Large intestine (tissue), 3 donors: ENCODE data around the gene BCO2. TPM values are rescaled to one million over a fixed set of nuclear protein-coding genes. Genes with fewer than 3 reads are reported as not detected.
"Not testable (repeated sequence)": the region's sequence is repeated elsewhere in the genome, so short reads cannot be mapped to it uniquely, and the experiment has no call there.

Source experiments
- DNase-seq, 2 donors: peaks; one replicate each; pipeline versions ENCODE4 v3.0.0 to v3.0.0-alpha.2; 2013
- H3K27ac ChIP-seq: one replicate; pipeline ENCODE4 v1.5.1; 2013; ENCODE audit warnings: low read length
- H3K27me3 ChIP-seq: 2 replicates; pipeline ENCODE4 v1.6.1; 2013; ENCODE audit warnings: low read length; ENCODE audit not compliant: control insufficient read depth, insufficient read depth
- H3K36me3 ChIP-seq: 2 replicates; pipeline ENCODE4 v1.6.1; 2013; ENCODE audit warnings: low read length; ENCODE audit not compliant: control insufficient read depth, insufficient read depth
- H3K4me1 ChIP-seq: one replicate; pipeline ENCODE4 v1.6.1; 2013; ENCODE audit warnings: low read length; ENCODE audit not compliant: control insufficient read depth, insufficient read depth
- H3K4me3 ChIP-seq: one replicate; pipeline ENCODE4 v1.5.1; 2013; ENCODE audit warnings: low read length
- H3K9me3 ChIP-seq: one replicate; pipeline ENCODE4 v1.6.1; 2013; ENCODE audit warnings: mild to moderate bottlenecking, low read depth, low read length, moderate library complexity; ENCODE audit not compliant: control insufficient read depth
- WGBS: methylation state at CpG from one replicate; pipeline ENCODE4 v1.1.5; 2013; ENCODE audit warnings: low lambda C conversion rate; ENCODE audit not compliant: insufficient coverage; 5-methylcytosine and 5-hydroxymethylcytosine counted together
- polyA plus RNA-seq: library from polyadenylated mRNA; unstranded; fragments of 120-200 nt; gene quantifications from one replicate; pipeline ENCODE4 v1.2.1, GENCODE V29; 2013

Gene BCO2
- polyA plus RNA-seq, 1 donor, result 11.0 TPM

DNA sequence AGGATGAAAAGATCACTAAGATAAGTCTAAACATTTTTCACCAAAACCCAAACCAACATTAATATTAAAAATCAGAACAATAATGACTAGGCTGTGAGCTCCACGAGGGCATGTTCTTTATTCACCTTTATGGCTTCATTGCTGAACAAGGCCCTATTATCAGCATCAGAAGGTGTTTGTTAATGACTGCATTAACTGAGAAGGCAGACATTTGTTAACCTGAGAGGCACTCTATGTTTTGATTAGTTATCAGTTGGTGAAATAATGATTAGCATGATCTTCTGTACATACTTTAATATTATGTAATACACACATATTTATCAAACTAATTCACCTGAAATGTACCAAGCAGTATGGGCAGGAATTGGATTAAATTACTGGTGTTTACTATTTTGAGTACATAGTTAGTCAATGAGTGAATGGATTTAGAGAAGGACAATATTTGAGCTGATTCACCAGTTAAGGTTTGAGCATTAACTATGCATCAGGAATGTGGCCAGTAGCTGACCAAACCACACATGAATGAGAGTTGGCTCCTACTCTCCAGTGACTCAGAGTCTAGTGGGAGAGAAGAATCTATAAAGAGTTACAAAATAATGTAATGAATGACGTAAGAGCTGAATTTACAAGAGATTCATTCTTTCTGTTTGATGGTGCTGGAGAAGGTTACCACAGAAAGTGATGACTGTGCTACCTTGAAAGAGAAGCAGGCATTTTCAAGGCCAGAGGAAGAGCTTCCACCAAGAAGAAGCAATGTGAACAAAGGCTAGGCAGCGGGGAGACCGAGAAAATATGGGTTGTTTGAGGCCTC lies 18.2 kb upstream of the BCO2 start:
- 43% methylated on average over 1 of the region's 4 CpGs for WGBS
- peak overlapping the region; percentile 54 for H3K27ac ChIP-seq
- DNase-seq, result peak in 1 of 2 donors; percentile 49
- peaks cover 3% of the 10 kb centered on the region for H3K36me3 ChIP-seq
- no peaks in the 10 kb centered on the region for H3K9me3 ChIP-seq
- no peaks in the 10 kb centered on the region for H3K4me1 ChIP-seq
- no peaks in the 10 kb centered on the region for H3K27me3 ChIP-seq
- H3K4me3 ChIP-seq, result no peak overlapping the region

- Histone ChIP-seq H3K27me3 (no peaks in the 10 kb centered on the region), H3K36me3 (no peaks in the 10 kb centered on the region), H3K4me1 (peaks cover 3% of the 10 kb centered on the region), H3K4me3 (no peak overlapping the region), H3K9me3 (no peaks in the 10 kb centered on the region), H3K27ac (no peak overlapping the region)
- WGBS, result 92% methylated on average over 2 of the region's 7 CpGs
- no peak for DNase-seq
Measured at GRCh38 chr11:112159098-112160065, 15.9 kb upstream of the BCO2 start.

- Histone ChIP-seq H3K36me3 (no peaks in the 10 kb centered on the region), H3K4me1 (peaks cover 3% of the 10 kb centered on the region), H3K27me3 (no peaks in the 10 kb centered on the region), H3K27ac (no peak overlapping the region), H3K4me3 (no peak overlapping the region), H3K9me3 (no peaks in the 10 kb centered on the region)
- DNase-seq, result no peak
- WGBS, result no CpG with 5 or more reads among the region's 2 CpGs
Measured at GRCh38 chr11:112160091-112160848, 15.0 kb upstream of the BCO2 start.

GRCh38 chr11:112161012-112161411 lies 14.3 kb upstream of the BCO2 start:
- Histone ChIP-seq H3K4me1 (peaks cover 3% of the 10 kb centered on the region), H3K9me3 (no peaks in the 10 kb centered on the region), H3K27ac (no peak overlapping the region), H3K4me3 (no peak overlapping the region), H3K36me3 (no peaks in the 10 kb centered on the region), H3K27me3 (no peaks in the 10 kb centered on the region)
- WGBS, result no CpG with 5 or more reads among the region's 1 CpG
- DNase-seq, result no peak

DNA sequence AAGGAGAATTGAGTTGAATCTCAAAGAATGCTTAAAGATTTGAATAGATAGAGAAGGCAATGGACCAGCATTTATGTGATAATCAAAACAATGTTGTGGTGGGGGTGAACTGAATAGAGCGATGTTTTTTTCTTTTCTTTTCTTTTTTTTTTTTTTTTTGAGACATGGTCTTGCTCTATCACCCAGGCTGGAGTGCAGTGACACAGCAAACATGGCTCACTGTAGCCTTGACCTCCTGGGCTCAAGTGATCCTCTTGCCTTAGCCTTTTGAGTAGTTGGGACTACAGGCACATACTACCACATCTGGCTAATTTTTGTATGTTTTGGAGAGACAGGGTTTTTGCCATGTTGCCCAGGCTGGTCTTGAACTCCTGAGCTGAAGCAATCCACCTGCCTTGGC lies 13.1 kb upstream of the BCO2 start:
- not testable (repeated sequence) for H3K27me3 ChIP-seq, H3K27ac ChIP-seq, H3K4me3 ChIP-seq, H3K36me3 ChIP-seq, DNase-seq, H3K9me3 ChIP-seq, H3K4me1 ChIP-seq
- no CpG with 5 or more reads among the region's 1 CpG for WGBS

DNA sequence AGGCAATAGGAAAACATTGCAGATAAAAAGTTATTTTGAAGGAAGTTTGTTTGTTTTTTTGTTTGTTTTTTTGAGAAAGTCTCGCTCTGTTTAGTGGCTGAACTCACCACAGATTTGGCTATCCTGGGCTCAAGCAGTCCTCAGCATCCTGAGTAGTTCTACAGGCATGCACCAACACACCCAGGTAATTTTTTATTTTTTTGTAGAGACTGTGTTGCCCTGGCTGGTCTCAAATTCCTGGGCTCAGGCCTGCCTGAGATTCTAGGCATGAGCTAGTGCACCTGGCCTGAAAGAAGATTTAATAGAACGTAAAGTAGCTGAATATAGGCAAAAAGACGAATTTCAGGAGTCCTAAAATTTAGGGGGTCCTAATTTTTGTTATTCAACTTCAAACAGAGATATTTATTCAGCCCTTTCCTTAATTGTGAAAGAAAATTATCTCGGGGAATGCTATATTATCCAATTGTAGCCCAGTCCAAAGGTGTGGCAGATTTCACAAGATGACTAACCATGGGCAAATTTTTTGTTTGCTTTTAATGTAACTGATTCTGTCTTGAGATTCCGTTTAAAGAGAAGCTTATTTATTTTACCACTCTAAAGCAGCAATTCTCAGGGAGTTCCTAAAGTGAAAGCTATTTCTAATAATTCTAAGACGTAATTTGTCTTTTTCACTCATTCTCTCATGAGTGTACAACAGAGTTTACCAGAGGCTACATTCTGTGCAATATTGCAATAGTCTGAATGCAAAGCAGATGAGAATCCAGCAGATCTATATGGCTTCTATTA lies 12.4 kb upstream of the BCO2 start:
- peak; percentile 21 to 59 for DNase-seq
- 21% methylated on average over 2 of the region's 6 CpGs for WGBS
- H3K4me3 ChIP-seq, result peak overlapping the region; percentile 47

GRCh38 chr11:112163875-112164685 lies 11.2 kb upstream of the BCO2 start, which contains the start of gene IL18:
TSS of gene IL18 (minus strand) at chr11:112164094. CDS start at chr11:112155053, 9,041 bp downstream.
- no peaks in the 10 kb centered on the region for H3K9me3 ChIP-seq
- H3K4me1 ChIP-seq, result peaks cover 10% of the 10 kb centered on the region
- no peaks in the 10 kb centered on the region for H3K36me3 ChIP-seq
- H3K4me3 ChIP-seq, result peak within 1 kb of the TSS; percentile 47
- DNase-seq, result peak; percentile 70 to 84
- no CpG with 5 or more reads among the region's 12 CpGs for WGBS
- H3K27ac ChIP-seq, result peak within 1 kb of the TSS; percentile 70
- H3K27me3 ChIP-seq, result no peaks in the 10 kb centered on the region

More for the DNA sequence above, 12.4 kb upstream of the BCO2 start:
- H3K9me3 ChIP-seq, result no peaks in the 10 kb centered on the region
- H3K36me3 ChIP-seq, result no peaks in the 10 kb centered on the region
- peaks cover 10% of the 10 kb centered on the region for H3K4me1 ChIP-seq
- H3K27me3 ChIP-seq, result no peaks in the 10 kb centered on the region
- peak overlapping the region; percentile 70 for H3K27ac ChIP-seq

DNA sequence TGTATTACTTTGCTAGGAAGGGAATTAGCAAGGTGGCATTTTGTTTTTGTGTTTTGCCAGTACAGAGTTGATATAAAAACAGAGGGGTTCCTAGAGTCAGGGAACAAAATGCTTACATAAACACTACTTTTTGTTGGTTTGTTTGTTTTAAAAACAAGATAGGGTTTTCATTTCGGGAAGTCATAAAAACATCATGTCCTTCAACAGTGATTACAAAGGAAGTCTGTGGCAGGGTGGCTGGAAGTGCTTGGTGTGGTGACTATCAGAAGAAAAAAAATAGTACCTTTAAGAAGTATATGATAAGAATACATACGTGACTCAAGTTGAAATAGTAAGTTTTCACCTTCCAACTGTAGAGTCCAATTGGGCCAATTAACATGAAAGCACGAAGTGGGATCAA lies 10.3 kb upstream of the BCO2 start:
- H3K4me1 ChIP-seq, result peaks cover 10% of the 10 kb centered on the region

GRCh38 chr11:112166562-112166961 lies 8.8 kb upstream of the BCO2 start:
- no peaks in the 10 kb centered on the region for H3K27me3 ChIP-seq
- H3K27ac ChIP-seq, result peak overlapping the region; percentile 70
- H3K4me1 ChIP-seq, result peaks cover 10% of the 10 kb centered on the region
- 52% methylated on average over 3 of the region's 8 CpGs for WGBS
- H3K9me3 ChIP-seq, result no peaks in the 10 kb centered on the region
- no peak overlapping the region for H3K4me3 ChIP-seq
- peak; percentile 88 to 94 for DNase-seq
- H3K36me3 ChIP-seq, result no peaks in the 10 kb centered on the region

More for the DNA sequence above, 10.3 kb upstream of the BCO2 start:
- no peaks in the 10 kb centered on the region for H3K36me3 ChIP-seq
- no peaks in the 10 kb centered on the region for H3K9me3 ChIP-seq
- whole genome bisulfite sequencing, result 23% methylated on average over 2 of the region's 3 CpGs
- H3K27me3 ChIP-seq, result no peaks in the 10 kb centered on the region
- H3K27ac ChIP-seq, result peak overlapping the region; percentile 70
- DNase-seq, result peak in 1 of 2 donors; percentile 26
- no peak overlapping the region for H3K4me3 ChIP-seq
